Measurements from ENCODE around the gene EIF5. TPM values are rescaled to one million over a fixed set of nuclear protein-coding genes. Genes with fewer than 3 reads are reported as not detected.

EIF5 gene
- total and polyA plus RNA-seq, 4 donors = 121 to 435 (median 192) TPM

DNA sequence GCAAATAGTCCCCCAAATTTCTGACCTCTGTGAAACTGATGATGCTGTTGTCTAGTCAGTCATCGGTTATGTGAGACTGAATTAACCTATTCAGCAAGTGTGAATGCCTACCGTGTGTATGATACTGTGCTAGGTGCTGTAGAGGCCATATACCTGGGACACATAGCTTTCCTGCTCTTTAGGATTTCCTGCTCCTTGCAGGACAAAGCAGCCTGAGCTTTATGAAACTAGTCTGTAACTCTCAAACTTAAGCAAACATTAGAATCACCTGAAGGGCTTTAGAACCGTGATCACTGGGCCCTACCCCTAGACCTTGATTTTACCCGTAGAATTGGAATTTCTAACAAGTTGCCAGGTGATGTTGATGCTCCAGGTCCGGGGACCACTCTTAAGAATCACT lies 58.1 kb downstream of the EIF5 start:
- no peak for DNase-seq (ENCODE audit: low spot score)
- TF ChIP-seq EGR1 (IDR thresholded peaks at IDR 0.05; ENCODE audit: low read depth in 2 of 2) (no peak), SP1 (IDR thresholded peaks at IDR 0.05) (no peak), RXRA (IDR thresholded peaks at IDR 0.05) (no peak), YY1 (IDR thresholded peaks at IDR 0.05) (no peak), NR2F2 (IDR thresholded peaks at IDR 0.05) (no peak), FOXA2 (IDR thresholded peaks at IDR 0.05) (no peak), RAD21 (IDR thresholded peaks at IDR 0.05) (no peak), TAF1 (conservative IDR thresholded peaks at IDR 0.05) (no peak), GABPA (IDR thresholded peaks at IDR 0.05 in 1 of 2, conservative IDR thresholded peaks at IDR 0.05 in 1 of 2) (no peak), JUND (IDR thresholded peaks at IDR 0.05) (no peak), HNF4A (conservative IDR thresholded peaks at IDR 0.05) (no peak), FOXA1 (IDR thresholded peaks at IDR 0.05) (no peak)
- TF ChIP-seq, protein P1, sequence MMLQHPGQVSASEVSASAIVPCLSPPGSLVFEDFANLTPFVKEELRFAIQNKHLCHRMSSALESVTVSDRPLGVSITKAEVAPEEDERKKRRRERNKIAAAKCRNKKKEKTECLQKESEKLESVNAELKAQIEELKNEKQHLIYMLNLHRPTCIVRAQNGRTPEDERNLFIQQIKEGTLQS (IDR thresholded peaks at IDR 0.05) = no peak
- TF ChIP-seq, protein P2, sequence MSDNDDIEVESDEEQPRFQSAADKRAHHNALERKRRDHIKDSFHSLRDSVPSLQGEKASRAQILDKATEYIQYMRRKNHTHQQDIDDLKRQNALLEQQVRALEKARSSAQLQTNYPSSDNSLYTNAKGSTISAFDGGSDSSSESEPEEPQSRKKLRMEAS (IDR thresholded peaks at IDR 0.05) = no peak
- TF ChIP-seq, protein P3, sequence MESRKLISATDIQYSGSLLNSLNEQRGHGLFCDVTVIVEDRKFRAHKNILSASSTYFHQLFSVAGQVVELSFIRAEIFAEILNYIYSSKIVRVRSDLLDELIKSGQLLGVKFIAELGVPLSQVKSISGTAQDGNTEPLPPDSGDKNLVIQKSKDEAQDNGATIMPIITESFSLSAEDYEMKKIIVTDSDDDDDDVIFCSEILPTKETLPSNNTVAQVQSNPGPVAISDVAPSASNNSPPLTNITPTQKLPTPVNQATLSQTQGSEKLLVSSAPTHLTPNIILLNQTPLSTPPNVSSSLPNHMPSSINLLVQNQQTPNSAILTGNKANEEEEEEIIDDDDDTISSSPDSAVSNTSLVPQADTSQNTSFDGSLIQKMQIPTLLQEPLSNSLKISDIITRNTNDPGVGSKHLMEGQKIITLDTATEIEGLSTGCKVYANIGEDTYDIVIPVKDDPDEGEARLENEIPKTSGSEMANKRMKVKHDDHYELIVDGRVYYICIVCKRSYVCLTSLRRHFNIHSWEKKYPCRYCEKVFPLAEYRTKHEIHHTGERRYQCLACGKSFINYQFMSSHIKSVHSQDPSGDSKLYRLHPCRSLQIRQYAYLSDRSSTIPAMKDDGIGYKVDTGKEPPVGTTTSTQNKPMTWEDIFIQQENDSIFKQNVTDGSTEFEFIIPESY (IDR thresholded peaks at IDR 0.05) = no peak
- TF ChIP-seq, protein P4, sequence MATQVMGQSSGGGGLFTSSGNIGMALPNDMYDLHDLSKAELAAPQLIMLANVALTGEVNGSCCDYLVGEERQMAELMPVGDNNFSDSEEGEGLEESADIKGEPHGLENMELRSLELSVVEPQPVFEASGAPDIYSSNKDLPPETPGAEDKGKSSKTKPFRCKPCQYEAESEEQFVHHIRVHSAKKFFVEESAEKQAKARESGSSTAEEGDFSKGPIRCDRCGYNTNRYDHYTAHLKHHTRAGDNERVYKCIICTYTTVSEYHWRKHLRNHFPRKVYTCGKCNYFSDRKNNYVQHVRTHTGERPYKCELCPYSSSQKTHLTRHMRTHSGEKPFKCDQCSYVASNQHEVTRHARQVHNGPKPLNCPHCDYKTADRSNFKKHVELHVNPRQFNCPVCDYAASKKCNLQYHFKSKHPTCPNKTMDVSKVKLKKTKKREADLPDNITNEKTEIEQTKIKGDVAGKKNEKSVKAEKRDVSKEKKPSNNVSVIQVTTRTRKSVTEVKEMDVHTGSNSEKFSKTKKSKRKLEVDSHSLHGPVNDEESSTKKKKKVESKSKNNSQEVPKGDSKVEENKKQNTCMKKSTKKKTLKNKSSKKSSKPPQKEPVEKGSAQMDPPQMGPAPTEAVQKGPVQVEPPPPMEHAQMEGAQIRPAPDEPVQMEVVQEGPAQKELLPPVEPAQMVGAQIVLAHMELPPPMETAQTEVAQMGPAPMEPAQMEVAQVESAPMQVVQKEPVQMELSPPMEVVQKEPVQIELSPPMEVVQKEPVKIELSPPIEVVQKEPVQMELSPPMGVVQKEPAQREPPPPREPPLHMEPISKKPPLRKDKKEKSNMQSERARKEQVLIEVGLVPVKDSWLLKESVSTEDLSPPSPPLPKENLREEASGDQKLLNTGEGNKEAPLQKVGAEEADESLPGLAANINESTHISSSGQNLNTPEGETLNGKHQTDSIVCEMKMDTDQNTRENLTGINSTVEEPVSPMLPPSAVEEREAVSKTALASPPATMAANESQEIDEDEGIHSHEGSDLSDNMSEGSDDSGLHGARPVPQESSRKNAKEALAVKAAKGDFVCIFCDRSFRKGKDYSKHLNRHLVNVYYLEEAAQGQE (IDR thresholded peaks at IDR 0.05) = no peak
- H3K4me3 ChIP-seq (ENCODE audit: low read depth in 1 of 3, low read length in 3 of 3) = no peak overlapping the region
- H3K27me3 ChIP-seq (ENCODE audit: control insufficient read depth in 4 of 4, insufficient read depth in 4 of 4, low read length in 3 of 4) = no peaks in the 10 kb centered on the region
- H3K4me1 ChIP-seq (ENCODE audit: control insufficient read depth in 4 of 4, insufficient read depth in 4 of 4, low read length in 3 of 4) = peaks cover 17 to 36% (median 17%) of the 10 kb centered on the region in 4 donors
- H3K36me3 ChIP-seq (ENCODE audit: control insufficient read depth in 4 of 4, insufficient read depth in 3 of 4, low read depth in 1 of 4, low read length in 3 of 4) = no peaks in the 10 kb centered on the region
- H3K9ac ChIP-seq (ENCODE audit: low read depth in 1 of 2, low read length in 2 of 2) = no peak overlapping the region
- 74% methylated on average over 5 of the region's 5 CpGs for WGBS
- no peaks in the 10 kb centered on the region for H3K9me3 ChIP-seq (ENCODE audit: control insufficient read depth in 4 of 4, low read length in 3 of 4)
- no peak overlapping the region for H3K27ac ChIP-seq (ENCODE audit: low read depth in 1 of 2, low read length in 2 of 2)

DNA sequence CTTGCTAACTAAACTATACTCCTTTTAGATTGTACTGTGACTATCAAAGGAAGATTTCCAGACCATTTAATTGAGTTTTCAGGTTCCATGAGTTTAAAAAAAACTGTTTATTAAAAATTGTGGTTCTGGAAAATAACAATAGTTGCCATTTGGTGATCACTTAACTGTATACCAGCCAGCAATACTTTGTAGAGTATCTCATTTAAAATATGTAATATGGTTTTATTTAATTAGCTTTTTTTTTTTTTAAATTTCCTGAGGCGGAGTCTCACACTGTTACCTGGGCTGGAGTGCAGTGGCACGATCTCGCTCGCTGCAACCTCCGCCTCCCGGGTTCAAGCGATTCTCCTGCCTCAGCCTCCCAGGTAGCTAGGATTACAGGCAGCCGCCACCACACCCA lies 58.5 kb downstream of the EIF5 start:
- peaks cover 15 to 35% (median 16%) of the 10 kb centered on the region in 4 donors for H3K4me1 ChIP-seq (ENCODE audit: control insufficient read depth in 4 of 4, insufficient read depth in 4 of 4, low read length in 3 of 4)

More for the DNA sequence above, 58.5 kb downstream of the EIF5 start:
- TF ChIP-seq YY1 (IDR thresholded peaks at IDR 0.05) (no peak), NR2F2 (IDR thresholded peaks at IDR 0.05) (no peak), RXRA (IDR thresholded peaks at IDR 0.05) (no peak), FOXA2 (IDR thresholded peaks at IDR 0.05) (no peak), FOXA1 (IDR thresholded peaks at IDR 0.05) (no peak)
- TF ChIP-seq, protein P3 (IDR thresholded peaks at IDR 0.05) = no peak
- TF ChIP-seq, protein P2 (IDR thresholded peaks at IDR 0.05) = no peak
- TF ChIP-seq, protein P5, sequence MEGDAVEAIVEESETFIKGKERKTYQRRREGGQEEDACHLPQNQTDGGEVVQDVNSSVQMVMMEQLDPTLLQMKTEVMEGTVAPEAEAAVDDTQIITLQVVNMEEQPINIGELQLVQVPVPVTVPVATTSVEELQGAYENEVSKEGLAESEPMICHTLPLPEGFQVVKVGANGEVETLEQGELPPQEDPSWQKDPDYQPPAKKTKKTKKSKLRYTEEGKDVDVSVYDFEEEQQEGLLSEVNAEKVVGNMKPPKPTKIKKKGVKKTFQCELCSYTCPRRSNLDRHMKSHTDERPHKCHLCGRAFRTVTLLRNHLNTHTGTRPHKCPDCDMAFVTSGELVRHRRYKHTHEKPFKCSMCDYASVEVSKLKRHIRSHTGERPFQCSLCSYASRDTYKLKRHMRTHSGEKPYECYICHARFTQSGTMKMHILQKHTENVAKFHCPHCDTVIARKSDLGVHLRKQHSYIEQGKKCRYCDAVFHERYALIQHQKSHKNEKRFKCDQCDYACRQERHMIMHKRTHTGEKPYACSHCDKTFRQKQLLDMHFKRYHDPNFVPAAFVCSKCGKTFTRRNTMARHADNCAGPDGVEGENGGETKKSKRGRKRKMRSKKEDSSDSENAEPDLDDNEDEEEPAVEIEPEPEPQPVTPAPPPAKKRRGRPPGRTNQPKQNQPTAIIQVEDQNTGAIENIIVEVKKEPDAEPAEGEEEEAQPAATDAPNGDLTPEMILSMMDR (IDR thresholded peaks at IDR 0.05; ENCODE audit: low read depth, low read length, missing input control) = no peak
- 93% methylated on average over 8 of the region's 8 CpGs for WGBS
- no peak for DNase-seq (ENCODE audit: low spot score)
- no peak overlapping the region for H3K27ac ChIP-seq (ENCODE audit: low read depth in 1 of 2, low read length in 2 of 2)
- no peaks in the 10 kb centered on the region for H3K9me3 ChIP-seq (ENCODE audit: control insufficient read depth in 4 of 4, low read length in 3 of 4)
- no peaks in the 10 kb centered on the region for H3K36me3 ChIP-seq (ENCODE audit: control insufficient read depth in 4 of 4, insufficient read depth in 3 of 4, low read depth in 1 of 4, low read length in 3 of 4)
- H3K27me3 ChIP-seq (ENCODE audit: control insufficient read depth in 4 of 4, insufficient read depth in 4 of 4, low read length in 3 of 4) = no peaks in the 10 kb centered on the region
- H3K4me3 ChIP-seq (ENCODE audit: low read depth in 1 of 3, low read length in 3 of 3) = no peak overlapping the region
- no peak overlapping the region for H3K9ac ChIP-seq (ENCODE audit: low read depth in 1 of 2, low read length in 2 of 2)

Data from liver (tissue), 9 donors.